ENCODE data around the gene MICAL3.
"Not testable (repeated sequence)": the region's sequence is repeated elsewhere in the genome, so short reads cannot be mapped to it uniquely, and the experiment has no call there.

The MICAL3 gene

GRCh38 chr22:18022876-18023275, 1.5 kb downstream of the MICAL3 start:
- DNase-seq (ENCODE audit: low read depth in 1 of 2, low spot score in 1 of 2) = no peak
- Histone ChIP-seq H3K4me3 (replicated peaks; ENCODE audit: insufficient read depth, low read length) (no peak overlapping the region), H3K27ac (replicated peaks) (no peak overlapping the region), H3K27me3 (ENCODE audit: insufficient read depth, poor library complexity, severe bottlenecking) (peaks cover 20% of the 10 kb centered on the region)
- TF ChIP-seq GABPA (IDR thresholded peaks at IDR 0.05; ENCODE audit: low read depth) (no peak), CTCF (IDR thresholded peaks at IDR 0.05; ENCODE audit: insufficient read depth, low read length) (no peak), REST (IDR thresholded peaks at IDR 0.05; ENCODE audit: insufficient replicate concordance, low read depth) (no peak), SPI1 (IDR thresholded peaks at IDR 0.05; ENCODE audit: borderline replicate concordance, low read depth) (no peak), POLR2AphosphoS5 (IDR thresholded peaks at IDR 0.05; ENCODE audit: low read depth) (no peak)

- DNase-seq (ENCODE audit: low read depth in 1 of 2, low spot score in 1 of 2) = no peak
- TF ChIP-seq SPI1 (IDR thresholded peaks at IDR 0.05; ENCODE audit: borderline replicate concordance, low read depth) = no peak
- TF ChIP-seq REST (IDR thresholded peaks at IDR 0.05; ENCODE audit: insufficient replicate concordance, low read depth) = no peak
- TF ChIP-seq CTCF (IDR thresholded peaks at IDR 0.05; ENCODE audit: insufficient read depth, low read length) = no peak
- no peak for TF ChIP-seq POLR2AphosphoS5 (IDR thresholded peaks at IDR 0.05; ENCODE audit: low read depth)
- Histone ChIP-seq H3K27ac (replicated peaks) (no peak overlapping the region), H3K4me3 (replicated peaks; ENCODE audit: insufficient read depth, low read length) (no peak overlapping the region), H3K27me3 (ENCODE audit: insufficient read depth, poor library complexity, severe bottlenecking) (peaks cover 18% of the 10 kb centered on the region)
Observed at GRCh38 chr22:18021431-18021830, 2.9 kb downstream of the MICAL3 start.

- DNase-seq (ENCODE audit: low read depth in 1 of 2, low spot score in 1 of 2); H3K27ac ChIP-seq (replicated peaks); H3K4me3 ChIP-seq (replicated peaks; ENCODE audit: insufficient read depth, low read length): not testable (repeated sequence)
- peaks cover 15% of the 10 kb centered on the region for H3K27me3 ChIP-seq (ENCODE audit: insufficient read depth, poor library complexity, severe bottlenecking)
Observed at GRCh38 chr22:18020743-18021142, 3.6 kb downstream of the MICAL3 start.

GRCh38 chr22:18013947-18014346, 10.4 kb downstream of the MICAL3 start:
- H3K27me3 ChIP-seq (ENCODE audit: insufficient read depth, poor library complexity, severe bottlenecking) = no peaks in the 10 kb centered on the region
- no peak overlapping the region for H3K27ac ChIP-seq (replicated peaks)
- no peak for TF ChIP-seq SPI1 (IDR thresholded peaks at IDR 0.05; ENCODE audit: borderline replicate concordance, low read depth)
- no peak for DNase-seq (ENCODE audit: low read depth in 1 of 2, low spot score in 1 of 2)
- H3K4me3 ChIP-seq (replicated peaks; ENCODE audit: insufficient read depth, low read length) = no peak overlapping the region

GRCh38 chr22:18013436-18013835, 10.9 kb downstream of the MICAL3 start:
- Histone ChIP-seq H3K27ac (replicated peaks) (no peak overlapping the region), H3K27me3 (ENCODE audit: insufficient read depth, poor library complexity, severe bottlenecking) (no peaks in the 10 kb centered on the region), H3K4me3 (replicated peaks; ENCODE audit: insufficient read depth, low read length) (no peak overlapping the region)
- no peak for DNase-seq (ENCODE audit: low read depth in 1 of 2, low spot score in 1 of 2)
- TF ChIP-seq CTCF (IDR thresholded peaks at IDR 0.05; ENCODE audit: insufficient read depth, low read length) (no peak), GABPA (IDR thresholded peaks at IDR 0.05; ENCODE audit: low read depth) (no peak), REST (IDR thresholded peaks at IDR 0.05; ENCODE audit: insufficient replicate concordance, low read depth) (no peak), POLR2AphosphoS5 (IDR thresholded peaks at IDR 0.05; ENCODE audit: low read depth) (no peak), SPI1 (IDR thresholded peaks at IDR 0.05; ENCODE audit: borderline replicate concordance, low read depth) (no peak)
